GM12891 (cell line): ENCODE measurements around the gene BRI3BP.

Source experiments
- POLR2A ChIP-seq: IDR thresholded peaks from 2 replicates; pipeline ENCODE4 v1.6.1; 2011; ENCODE audit warnings: low read depth, low read length, control low read depth
- POLR2AphosphoS5 ChIP-seq: IDR thresholded peaks from 2 replicates; pipeline ENCODE4 v1.6.1; 2011; ENCODE audit warnings: low read depth, low read length, control low read depth
- TAF1 ChIP-seq: IDR thresholded peaks from 2 replicates; pipeline ENCODE4 v1.6.1; 2011; ENCODE audit warnings: low read depth, low read length, control low read depth

DNA sequence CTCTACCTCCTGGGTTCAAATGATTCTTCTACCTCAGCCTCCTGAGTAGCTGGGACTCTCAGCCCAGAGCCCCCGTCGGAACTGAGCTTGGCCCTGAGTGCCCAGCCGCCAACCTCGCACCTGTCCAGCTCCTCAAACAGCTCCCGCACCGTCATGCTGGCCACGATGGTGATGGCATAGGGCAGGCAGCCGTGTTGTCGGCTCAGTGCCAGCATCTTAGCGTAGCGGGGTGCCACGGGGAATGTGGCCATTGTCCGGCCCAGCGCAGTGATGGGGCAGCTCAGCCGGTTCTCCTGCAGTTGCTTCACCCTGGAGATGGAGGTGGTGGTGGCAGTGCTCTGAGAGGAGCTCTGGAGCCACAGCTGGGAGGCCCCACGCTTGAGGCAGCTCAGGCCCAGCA lies 36.9 kb upstream of the BRI3BP start:
- TF ChIP-seq TAF1 (no peak), POLR2A (no peak), POLR2AphosphoS5 (no peak)
